ENCODE data around the gene GNA12.

The GNA12 gene

GRCh38 chr7:2802504-2803341 lies 41.4 kb downstream of the GNA12 start:
- no peak for DNase-seq (ENCODE audit: low read depth)

- DNase-seq (ENCODE audit: low read depth) = no peak
Observed at GRCh38 chr7:2802101-2802500, 42.0 kb downstream of the GNA12 start.

GRCh38 chr7:2800931-2801688 lies 43.0 kb downstream of the GNA12 start:
- no peak for DNase-seq (ENCODE audit: low read depth)

GRCh38 chr7:2800220-2800930 lies 43.7 kb downstream of the GNA12 start:
- no peak for DNase-seq (ENCODE audit: low read depth)

GRCh38 chr7:2799253-2799652 lies 44.9 kb downstream of the GNA12 start:
- DNase-seq (ENCODE audit: low read depth) = no peak

- DNase-seq (ENCODE audit: low read depth) = no peak
Observed at GRCh38 chr7:2798669-2799068, 45.4 kb downstream of the GNA12 start.

GRCh38 chr7:2796358-2797352 lies 47.5 kb downstream of the GNA12 start:
- DNase-seq (ENCODE audit: low read depth) = no peak

GRCh38 chr7:2795906-2796305 lies 48.2 kb downstream of the GNA12 start:
- no peak for DNase-seq (ENCODE audit: low read depth)

- no peak for DNase-seq (ENCODE audit: low read depth)
Observed at GRCh38 chr7:2794836-2795636, 49.1 kb downstream of the GNA12 start.

- no peak for DNase-seq (ENCODE audit: low read depth)
Observed at GRCh38 chr7:2792856-2793487, 51.1 kb downstream of the GNA12 start.

- no peak for DNase-seq (ENCODE audit: low read depth)
Observed at GRCh38 chr7:2792235-2792634, 51.9 kb downstream of the GNA12 start.

GRCh38 chr7:2791390-2791789 lies 52.7 kb downstream of the GNA12 start:
- no peak for DNase-seq (ENCODE audit: low read depth)

GRCh38 chr7:2787251-2787951 lies 56.7 kb downstream of the GNA12 start:
- DNase-seq (ENCODE audit: low read depth) = no peak

- no peak for DNase-seq (ENCODE audit: low read depth)
Observed at GRCh38 chr7:2786607-2787116, 57.4 kb downstream of the GNA12 start.

- no peak for DNase-seq (ENCODE audit: low read depth)
Observed at GRCh38 chr7:2785071-2785500, 59.0 kb downstream of the GNA12 start.

- no peak for DNase-seq (ENCODE audit: low read depth)
Observed at GRCh38 chr7:2782565-2782964, 61.5 kb downstream of the GNA12 start.

- no peak for DNase-seq (ENCODE audit: low read depth)
Observed at GRCh38 chr7:2782121-2782520, 62.0 kb downstream of the GNA12 start.

- DNase-seq (ENCODE audit: low read depth) = no peak
Observed at GRCh38 chr7:2781636-2782035, 62.5 kb downstream of the GNA12 start.

- DNase-seq (ENCODE audit: low read depth) = no peak
Observed at GRCh38 chr7:2779051-2779450, 65.1 kb downstream of the GNA12 start.
